PC-3 (cell line): ENCODE results near the gene KBTBD4.

Experiments used
- EZH2 ChIP-seq: fragments of 300-600 bp; sonication (generic); IDR thresholded peaks from one replicate; pipeline ENCODE4 v1.6.1; 2017; ENCODE audit warnings: antibody characterized with exemption, mild to moderate bottlenecking, low read length; ENCODE audit not compliant: unreplicated experiment
- EZH2phosphoT487 ChIP-seq: fragments of 300-600 bp; sonication (generic); IDR thresholded peaks from 2 replicates; pipeline ENCODE4 v1.6.1; 2018; ENCODE audit warnings: mild to moderate bottlenecking, antibody characterized with exemption, low read length, borderline replicate concordance
- TF ChIP-seq, protein P1 (sequence below): fragments of 300-600 bp; sonication (generic); conservative IDR thresholded peaks from 2 replicates; pipeline ENCODE4 v1.5.1; 2017; ENCODE audit warnings: antibody characterized with exemption, low read depth, mild to moderate bottlenecking, low read length

DNA sequence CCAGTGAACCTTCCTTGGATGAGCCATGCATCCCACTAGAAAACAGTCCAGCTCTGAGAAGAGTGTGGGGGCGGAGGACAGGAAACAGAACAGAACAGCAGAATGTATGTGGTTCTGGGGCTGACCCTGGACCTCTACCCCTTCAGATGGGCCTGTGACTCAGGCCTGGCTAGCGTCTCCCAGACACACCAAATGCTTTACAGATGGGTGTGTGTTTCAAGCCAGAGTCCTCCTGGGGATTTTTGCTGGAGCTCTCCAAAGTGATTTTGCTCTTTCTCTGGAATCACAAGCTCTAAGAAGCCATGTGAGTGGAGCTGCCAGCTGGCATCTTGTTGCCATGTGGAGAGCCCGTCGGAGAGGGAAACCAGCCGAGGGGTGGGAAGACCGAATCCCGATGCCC, 28.6 kb upstream of the KBTBD4 start:
- TF ChIP-seq, protein P1, sequence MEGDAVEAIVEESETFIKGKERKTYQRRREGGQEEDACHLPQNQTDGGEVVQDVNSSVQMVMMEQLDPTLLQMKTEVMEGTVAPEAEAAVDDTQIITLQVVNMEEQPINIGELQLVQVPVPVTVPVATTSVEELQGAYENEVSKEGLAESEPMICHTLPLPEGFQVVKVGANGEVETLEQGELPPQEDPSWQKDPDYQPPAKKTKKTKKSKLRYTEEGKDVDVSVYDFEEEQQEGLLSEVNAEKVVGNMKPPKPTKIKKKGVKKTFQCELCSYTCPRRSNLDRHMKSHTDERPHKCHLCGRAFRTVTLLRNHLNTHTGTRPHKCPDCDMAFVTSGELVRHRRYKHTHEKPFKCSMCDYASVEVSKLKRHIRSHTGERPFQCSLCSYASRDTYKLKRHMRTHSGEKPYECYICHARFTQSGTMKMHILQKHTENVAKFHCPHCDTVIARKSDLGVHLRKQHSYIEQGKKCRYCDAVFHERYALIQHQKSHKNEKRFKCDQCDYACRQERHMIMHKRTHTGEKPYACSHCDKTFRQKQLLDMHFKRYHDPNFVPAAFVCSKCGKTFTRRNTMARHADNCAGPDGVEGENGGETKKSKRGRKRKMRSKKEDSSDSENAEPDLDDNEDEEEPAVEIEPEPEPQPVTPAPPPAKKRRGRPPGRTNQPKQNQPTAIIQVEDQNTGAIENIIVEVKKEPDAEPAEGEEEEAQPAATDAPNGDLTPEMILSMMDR: no peak
- TF ChIP-seq EZH2 (no peak), EZH2phosphoT487 (no peak)
